AG09319 (cell line): ENCODE data around the gene ATMIN.

ENCODE experiments used
- DNase-seq: peaks from one replicate; pipeline ENCODE4 v3.0.0-alpha.2; 2010; ENCODE audit warnings: low read depth; ENCODE audit errors: extremely low read depth
- CTCF ChIP-seq: IDR thresholded peaks from 2 replicates; pipeline ENCODE4 v1.5.1; 2011; ENCODE audit warnings: low read depth, mild to moderate bottlenecking, inconsistent platforms, low read length, moderate library complexity

The ATMIN gene

GRCh38 chr16:81081014-81081413 lies 45.4 kb downstream of the ATMIN start:
- no peak for DNase-seq
- no peak for TF ChIP-seq CTCF

GRCh38 chr16:81088836-81089235 lies 53.2 kb downstream of the ATMIN start:
- no peak for DNase-seq
- no peak for TF ChIP-seq CTCF

- no peak for DNase-seq
- no peak for TF ChIP-seq CTCF
Measured at GRCh38 chr16:81094771-81095251, 59.2 kb downstream of the ATMIN start.

GRCh38 chr16:81095653-81095952 lies 60.0 kb downstream of the ATMIN start:
- DNase-seq, result no peak
- no peak for TF ChIP-seq CTCF

GRCh38 chr16:81095953-81096714 lies 60.5 kb downstream of the ATMIN start, which contains the start of gene GCSH:
GCSH (minus strand) TSS chr16:81096395; CDS start chr16:81096278, 117 bp downstream.
- peak; percentile 96 for DNase-seq
- no peak for TF ChIP-seq CTCF

- DNase-seq, result no peak
- no peak for TF ChIP-seq CTCF
Measured at GRCh38 chr16:81096715-81097208, 61.1 kb downstream of the ATMIN start.
